BLaER1 treated with 17β-estradiol and CSF1 and Interleukin-3, amounts not matched to agents 10 nM and 100 nM (cell line): Measurements from ENCODE around the gene TNFRSF25.

ENCODE experiments used
- H3K27ac ChIP-seq, 11 experiments: shearing (Covaris generic); formaldehyde crosslinking; 2 replicates each; pipeline ENCODE4 v1.8.1; 2022
- H3K27me3 ChIP-seq, 11 experiments: shearing (Covaris generic); formaldehyde crosslinking; 2 replicates each; pipeline ENCODE4 v1.8.1; 2022
- H3K36me3 ChIP-seq, 11 experiments: shearing (Covaris generic); formaldehyde crosslinking; 2 replicates each; pipeline ENCODE4 v1.8.1; 2022
- H3K4me1 ChIP-seq, 10 experiments: shearing (Covaris generic); formaldehyde crosslinking; 2 replicates each; pipeline ENCODE4 v1.8.1; 2022
- H3K4me2 ChIP-seq, 11 experiments: shearing (Covaris generic); formaldehyde crosslinking; 2 replicates each; pipeline ENCODE4 v1.8.1; 2022
- H3K4me3 ChIP-seq, 10 experiments: shearing (Covaris generic); formaldehyde crosslinking; 2 replicates each; pipeline ENCODE4 v1.8.1; 2022
- H3K9ac ChIP-seq, 11 experiments: shearing (Covaris generic); formaldehyde crosslinking; 2 replicates each; pipeline ENCODE4 v1.8.1; 2022
- H3K9me3 ChIP-seq, 11 experiments: shearing (Covaris generic); formaldehyde crosslinking; replicated peaks in 1 of 11; 2 replicates each; pipeline ENCODE4 v1.8.1; 2022
- H4K20me1 ChIP-seq, 11 experiments: shearing (Covaris generic); formaldehyde crosslinking; 2 replicates each; pipeline ENCODE4 v1.8.1; 2022
- Cebpa-rat ChIP-seq, 11 experiments: shearing (Covaris generic); IDR thresholded peaks; 2 replicates each; pipeline ENCODE4 v1.8.1; 2022

TNFRSF25 gene

DNA sequence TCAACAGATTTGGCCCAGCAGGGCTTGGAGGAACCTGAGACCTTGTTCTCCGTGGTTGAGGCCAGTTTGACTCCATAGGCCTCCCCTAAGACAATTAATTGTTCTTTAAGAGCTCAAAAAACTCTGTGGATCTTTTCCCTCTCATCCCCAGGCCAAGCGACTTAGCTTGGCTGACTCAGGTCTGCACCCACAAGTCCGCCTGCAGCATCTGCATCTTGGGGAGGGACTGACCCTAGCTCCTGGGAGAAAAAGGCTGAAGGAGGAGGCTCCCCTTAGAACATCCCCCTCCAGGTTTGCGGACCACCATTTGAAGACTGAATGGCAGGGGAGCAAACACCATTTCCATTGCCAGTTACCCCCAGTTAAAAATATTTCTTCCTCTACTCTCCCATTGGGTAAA is 44.7 kb downstream of the TNFRSF25 start:
- Histone ChIP-seq H3K27me3 (peaks cover 98 to 100% (median 100%) of the 10 kb centered on the region in 11 experiments), H3K9ac (no peak overlapping the region), H3K27ac (no peak overlapping the region), H3K4me3 (no peak overlapping the region), H3K9me3 (no peaks in the 10 kb centered on the region), H3K36me3 (no peaks in the 10 kb centered on the region), H3K4me2 (peak overlapping the region in 8 of 11 experiments; percentile 93 to 100 (median 98); a peak in 14 of 22 replicates), H4K20me1 (peaks cover 0 to 82% (median 50%) of the 10 kb centered on the region in 11 experiments; a peak in 17 of 22 replicates), H3K4me1 (peaks cover 52 to 77% (median 71%) of the 10 kb centered on the region in 10 experiments)
- no peak for TF ChIP-seq Cebpa-rat (IDR thresholded peaks at IDR 0.05)

DNA sequence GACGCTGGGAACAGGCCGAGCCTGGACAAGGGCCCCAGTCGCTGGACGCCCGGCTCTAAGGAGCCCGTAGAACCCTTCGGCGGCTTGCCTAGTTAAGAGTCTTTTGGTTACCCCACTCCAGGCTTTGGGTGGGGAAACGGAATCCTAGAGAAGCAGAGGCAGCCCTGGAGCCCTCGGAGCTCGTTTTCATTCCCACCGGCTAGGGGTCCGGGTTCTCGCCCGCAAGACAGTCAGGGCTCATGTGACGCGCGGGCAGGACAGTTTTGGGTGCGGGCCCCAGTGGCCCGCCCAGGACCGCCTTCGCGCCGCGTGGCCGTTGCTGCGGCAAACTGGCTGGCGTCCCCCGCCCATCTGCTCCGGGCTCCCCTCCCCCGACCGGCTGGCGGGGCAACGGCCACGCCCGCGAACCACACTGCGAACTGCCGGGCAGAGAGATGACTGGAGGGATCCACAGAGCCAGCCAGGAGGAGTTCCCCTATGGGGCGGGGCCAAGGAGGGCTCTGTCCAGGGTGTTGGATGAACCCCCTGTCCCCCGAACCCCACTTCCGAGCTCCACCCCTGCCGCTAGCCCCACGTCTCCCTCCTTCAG is 45.4 kb downstream of the TNFRSF25 start:
- Histone ChIP-seq H4K20me1 (peaks cover 0 to 75% (median 45%) of the 10 kb centered on the region in 11 experiments; a peak in 17 of 22 replicates), H3K9me3 (no peaks in the 10 kb centered on the region), H3K27ac (peak overlapping the region in 1 of 11 experiments; percentile 15; a peak in 2 of 22 replicates), H3K9ac (peak overlapping the region in 8 of 11 experiments; percentile 0 to 63 (median 55); a peak in 11 of 22 replicates), H3K27me3 (peaks cover 91 to 100% (median 96%) of the 10 kb centered on the region in 11 experiments), H3K4me2 (peak overlapping the region; percentile 82 to 100 (median 98)), H3K4me3 (peak overlapping the region; percentile 51 to 70 (median 58)), H3K4me1 (peaks cover 52 to 70% (median 65%) of the 10 kb centered on the region in 10 experiments), H3K36me3 (no peaks in the 10 kb centered on the region)
- no peak for TF ChIP-seq Cebpa-rat (IDR thresholded peaks at IDR 0.05)

DNA sequence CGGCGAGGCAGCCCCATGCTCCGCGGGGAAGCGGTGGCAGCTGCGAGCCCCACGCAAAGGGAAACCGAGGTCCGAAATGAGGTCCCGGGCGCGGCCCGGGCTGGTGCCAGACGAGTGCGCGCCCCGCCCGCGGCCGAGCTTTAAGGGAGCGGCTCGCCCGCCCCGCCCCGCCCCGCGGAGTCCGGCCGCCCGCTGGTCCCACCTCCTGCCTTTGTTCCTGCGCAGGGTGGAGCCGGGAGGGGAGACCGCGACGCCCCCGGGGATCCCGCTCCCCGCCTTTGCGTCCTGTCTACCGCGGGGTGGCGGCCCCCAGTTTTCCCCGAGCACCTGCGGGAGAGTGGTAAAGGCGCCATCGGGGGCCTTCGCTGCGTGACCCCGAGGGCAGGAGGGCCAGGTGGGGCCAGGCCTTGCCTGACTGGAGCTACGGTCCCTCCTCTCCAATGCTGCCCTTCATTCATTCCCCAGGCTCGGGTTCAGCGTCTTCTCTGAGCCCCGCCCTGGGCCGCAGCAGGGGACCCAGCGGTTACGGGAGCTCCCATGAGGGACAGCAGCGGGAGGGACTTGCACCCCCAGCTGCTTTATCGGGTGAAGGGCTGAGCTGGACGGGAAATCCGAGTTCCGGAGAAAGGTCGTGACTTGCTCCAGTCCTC is 46.0 kb downstream of the TNFRSF25 start, which contains the start of gene HES2:
TSS of gene HES2 (minus strand) at position 116 of the 650 bp plus-strand sequence. CDS start at position 17, 99 bp downstream.
- Histone ChIP-seq H3K27ac (peak within 1 kb of the TSS in 1 of 11 experiments; percentile 15; a peak in 2 of 22 replicates), H3K27me3 (peaks cover 85 to 99% (median 90%) of the 10 kb centered on the region in 11 experiments), H3K4me1 (peaks cover 50 to 70% (median 61%) of the 10 kb centered on the region in 10 experiments), H3K9ac (peak within 1 kb of the TSS in 10 of 11 experiments; percentile 0 to 63 (median 54); a peak in 17 of 22 replicates), H3K4me3 (peak within 1 kb of the TSS; percentile 51 to 70 (median 58)), H3K9me3 (no peaks in the 10 kb centered on the region), H3K36me3 (no peaks in the 10 kb centered on the region), H3K4me2 (peak within 1 kb of the TSS; percentile 82 to 100 (median 98)), H4K20me1 (peaks cover 0 to 69% (median 40%) of the 10 kb centered on the region in 11 experiments; a peak in 17 of 22 replicates)
- no peak for TF ChIP-seq Cebpa-rat (IDR thresholded peaks at IDR 0.05)

DNA sequence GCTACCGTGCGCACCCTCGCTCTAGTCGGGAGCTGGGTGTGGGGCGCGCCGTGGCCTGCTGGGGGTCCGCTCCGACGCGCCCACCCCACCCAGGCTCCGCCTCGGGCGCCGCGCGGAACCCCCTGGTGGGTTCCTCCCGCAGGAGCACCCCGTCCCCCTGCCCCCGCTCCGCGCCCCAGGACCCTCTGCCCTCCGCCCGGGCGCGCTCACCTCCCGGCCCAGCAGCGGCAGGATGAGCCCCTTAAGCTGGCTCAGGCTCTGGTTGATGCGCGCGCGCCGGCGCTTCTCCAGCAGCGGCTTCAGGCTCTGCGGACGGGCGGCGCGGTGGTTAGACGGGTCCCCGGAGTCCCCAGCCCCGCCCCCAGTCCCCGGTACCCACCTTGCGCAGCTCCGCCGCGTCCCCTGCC is 46.6 kb downstream of the TNFRSF25 start:
- peaks cover 51 to 71% (median 62%) of the 10 kb centered on the region in 10 experiments for H3K4me1 ChIP-seq
- no peaks in the 10 kb centered on the region for H3K9me3 ChIP-seq
- no peaks in the 10 kb centered on the region for H3K36me3 ChIP-seq
- peak overlapping the region; percentile 51 to 70 (median 58) for H3K4me3 ChIP-seq
- H3K27me3 ChIP-seq, result peaks cover 79 to 98% (median 87%) of the 10 kb centered on the region in 11 experiments
- TF ChIP-seq Cebpa-rat (IDR thresholded peaks at IDR 0.05), result no peak
- H3K9ac ChIP-seq, result peak overlapping the region in 8 of 11 experiments; percentile 12 to 63 (median 55); a peak in 16 of 22 replicates
- no peak overlapping the region for H3K27ac ChIP-seq
- H3K4me2 ChIP-seq, result peak overlapping the region; percentile 82 to 100 (median 98)
- H4K20me1 ChIP-seq, result peaks cover 0 to 65% (median 40%) of the 10 kb centered on the region in 11 experiments; a peak in 17 of 22 replicates

DNA sequence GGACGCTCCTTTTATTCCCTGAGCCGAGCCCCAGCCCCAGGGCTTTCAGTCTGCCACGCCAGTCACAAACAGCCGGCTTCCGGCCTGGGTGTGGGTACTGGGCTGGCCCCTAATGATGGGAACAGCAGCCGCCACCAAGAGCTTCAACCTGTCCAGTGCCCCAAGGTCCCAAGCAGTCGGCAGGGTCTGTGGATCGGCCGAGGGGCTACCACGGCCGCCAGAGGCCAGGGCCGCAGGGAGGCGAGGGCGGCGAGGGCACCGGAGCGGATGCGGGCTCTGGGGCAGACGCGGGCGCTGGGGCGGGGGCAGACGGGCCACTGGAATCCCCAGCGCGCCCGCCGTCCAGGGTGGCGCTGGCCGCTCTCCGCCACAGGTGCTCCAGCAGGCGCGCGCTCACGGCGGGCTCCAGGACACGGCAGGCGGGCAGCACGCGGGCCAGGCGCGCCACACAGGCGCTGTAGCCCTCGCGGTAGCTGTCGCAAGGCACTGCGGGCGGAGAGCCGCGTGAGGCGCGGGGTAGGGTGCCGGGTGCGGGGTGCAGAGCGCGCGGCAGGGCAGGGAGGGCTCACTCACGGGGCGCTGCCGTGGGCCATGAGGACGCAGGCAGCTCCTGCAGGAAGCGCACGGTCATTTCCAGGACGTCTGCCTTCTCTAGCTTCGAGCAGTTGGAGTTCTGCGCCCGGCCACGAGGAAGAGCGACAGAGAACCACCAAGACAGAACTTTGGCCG is 47.1 kb downstream of the TNFRSF25 start:
- Histone ChIP-seq H3K4me2 (peak overlapping the region; percentile 82 to 100 (median 98)), H3K9me3 (no peaks in the 10 kb centered on the region), H3K27me3 (peaks cover 74 to 92% (median 82%) of the 10 kb centered on the region in 11 experiments), H3K4me3 (peak overlapping the region; percentile 51 to 70 (median 58); a peak in 19 of 20 replicates), H3K4me1 (peaks cover 46 to 65% (median 58%) of the 10 kb centered on the region in 10 experiments), H3K9ac (peak overlapping the region in 6 of 11 experiments; percentile 1 to 63 (median 58); a peak in 10 of 22 replicates), H3K36me3 (no peaks in the 10 kb centered on the region), H3K27ac (no peak overlapping the region), H4K20me1 (peaks cover 0 to 60% (median 35%) of the 10 kb centered on the region in 11 experiments; a peak in 17 of 22 replicates)
- no peak for TF ChIP-seq Cebpa-rat (IDR thresholded peaks at IDR 0.05)

DNA sequence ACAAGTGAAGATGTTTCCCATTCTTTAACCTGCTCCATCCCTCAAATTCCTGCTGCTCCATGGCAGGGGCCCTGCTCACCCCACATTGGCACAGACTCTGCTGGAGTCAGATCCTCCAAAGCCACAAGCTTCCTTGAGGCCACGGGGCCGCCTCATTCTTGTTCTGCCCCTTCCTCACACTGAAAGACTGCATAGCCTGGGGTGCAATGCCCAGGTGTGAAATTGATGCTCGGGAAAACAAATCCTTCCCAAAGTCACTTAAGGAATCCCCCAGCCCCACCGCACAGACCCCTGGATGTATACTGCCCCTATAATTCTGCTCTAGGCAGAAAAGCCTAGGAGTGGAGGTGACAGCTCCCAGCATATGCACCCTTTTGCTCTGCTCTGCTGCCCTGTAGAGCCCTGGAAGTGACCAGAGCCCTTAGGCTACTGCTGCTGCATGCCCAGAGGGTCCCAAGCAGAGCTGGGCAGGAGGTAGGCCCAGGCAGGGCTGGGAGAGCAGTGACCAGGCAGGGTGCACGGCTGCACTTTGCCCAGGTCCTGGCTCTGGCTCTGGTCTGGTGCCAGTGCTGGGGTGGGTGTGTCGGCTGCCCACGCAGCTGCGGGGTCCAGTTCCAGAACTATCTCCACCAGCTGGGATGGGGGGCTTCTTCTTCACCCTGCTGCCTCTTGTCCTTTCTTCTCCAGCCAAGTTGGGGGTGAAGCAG is 47.9 kb downstream of the TNFRSF25 start:
- no peak for TF ChIP-seq Cebpa-rat (IDR thresholded peaks at IDR 0.05)
- H3K9ac ChIP-seq, result peak overlapping the region in 1 of 11 experiments; percentile 61; a peak in 4 of 22 replicates
- peak overlapping the region in 10 of 11 experiments; percentile 82 to 100 (median 98); a peak in 18 of 22 replicates for H3K4me2 ChIP-seq
- no peak overlapping the region for H3K27ac ChIP-seq
- H3K36me3 ChIP-seq, result no peaks in the 10 kb centered on the region
- H3K9me3 ChIP-seq, result no peaks in the 10 kb centered on the region
- H4K20me1 ChIP-seq, result peaks cover 0 to 53% (median 29%) of the 10 kb centered on the region in 11 experiments; a peak in 16 of 22 replicates
- peaks cover 66 to 85% (median 74%) of the 10 kb centered on the region in 11 experiments for H3K27me3 ChIP-seq
- H3K4me1 ChIP-seq, result peaks cover 39 to 58% (median 51%) of the 10 kb centered on the region in 10 experiments
- peak overlapping the region in 4 of 10 experiments; percentile 55 to 70 (median 64); a peak in 6 of 20 replicates for H3K4me3 ChIP-seq

DNA sequence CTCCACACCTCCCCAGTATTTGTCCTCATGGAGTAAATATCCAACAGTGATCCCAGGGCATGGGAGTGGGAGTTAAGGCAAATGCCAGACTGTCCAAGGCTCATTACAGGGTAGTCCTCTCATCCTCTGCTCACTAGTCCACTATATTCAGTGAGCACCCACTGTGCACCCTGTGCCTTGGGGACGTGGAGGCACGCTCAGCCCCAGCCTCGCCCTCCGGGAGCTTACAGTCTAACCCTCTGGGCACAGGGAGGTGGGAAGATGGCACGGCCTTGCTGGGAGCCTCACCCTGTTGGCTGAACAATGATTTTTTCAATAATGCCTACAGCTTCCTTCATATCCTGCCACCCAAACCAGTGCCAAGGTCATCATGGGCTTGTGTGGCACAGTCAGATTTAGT is 49.1 kb downstream of the TNFRSF25 start:
- H4K20me1 ChIP-seq, result peaks cover 0 to 40% (median 27%) of the 10 kb centered on the region in 11 experiments; a peak in 16 of 22 replicates
- TF ChIP-seq Cebpa-rat (IDR thresholded peaks at IDR 0.05), result no peak
- no peak overlapping the region for H3K4me2 ChIP-seq
- no peak overlapping the region for H3K9ac ChIP-seq
- peaks cover 55 to 73% (median 62%) of the 10 kb centered on the region in 11 experiments for H3K27me3 ChIP-seq
- no peaks in the 10 kb centered on the region for H3K36me3 ChIP-seq
- H3K9me3 ChIP-seq, result no peaks in the 10 kb centered on the region
- H3K27ac ChIP-seq, result no peak overlapping the region
- peaks cover 35 to 50% (median 45%) of the 10 kb centered on the region in 10 experiments for H3K4me1 ChIP-seq
- H3K4me3 ChIP-seq, result no peak overlapping the region

DNA sequence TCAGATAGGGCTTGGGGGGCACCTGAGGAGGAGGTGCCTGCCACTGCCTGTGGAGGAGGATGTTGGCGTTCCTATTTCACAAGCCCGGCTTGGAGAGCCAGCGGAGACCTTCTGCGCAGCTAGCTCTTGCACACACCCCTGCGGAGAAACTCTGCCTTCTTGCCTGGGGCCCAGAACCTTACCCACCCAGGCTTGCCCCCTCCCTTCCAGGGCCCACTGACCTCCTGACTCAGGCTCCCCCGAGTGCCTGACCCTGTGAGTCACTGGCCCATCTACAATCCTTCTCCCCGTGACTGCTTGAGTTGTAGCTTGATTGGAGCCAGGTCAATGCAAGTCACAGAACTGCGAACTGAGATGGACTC is 49.7 kb downstream of the TNFRSF25 start:
- Histone ChIP-seq H3K9ac (no peak overlapping the region), H4K20me1 (peaks cover 0 to 34% (median 25%) of the 10 kb centered on the region in 11 experiments; a peak in 16 of 22 replicates), H3K4me2 (no peak overlapping the region), H3K4me1 (peaks cover 33 to 45% (median 39%) of the 10 kb centered on the region in 10 experiments), H3K9me3 (no peaks in the 10 kb centered on the region), H3K4me3 (no peak overlapping the region), H3K36me3 (no peaks in the 10 kb centered on the region), H3K27ac (no peak overlapping the region), H3K27me3 (peaks cover 49 to 67% (median 56%) of the 10 kb centered on the region in 11 experiments)
- no peak for TF ChIP-seq Cebpa-rat (IDR thresholded peaks at IDR 0.05)
